HUES48 (cell line): ENCODE results near the gene WDFY4.

Experiments
- H3K27ac ChIP-seq: one replicate; pipeline ENCODE4 v1.7.0; 2013; ENCODE audit warnings: low read depth, low read length, inconsistent platforms
- H3K27me3 ChIP-seq: 2 replicates; pipeline ENCODE4 v1.6.1; 2013; ENCODE audit warnings: mild to moderate bottlenecking, low read length; ENCODE audit not compliant: control insufficient read depth, insufficient read depth
- H3K36me3 ChIP-seq: 2 replicates; pipeline ENCODE4 v1.6.1; 2013; ENCODE audit warnings: low read length; ENCODE audit not compliant: control insufficient read depth, insufficient read depth
- H3K4me1 ChIP-seq: 2 replicates; pipeline ENCODE4 v1.6.1; 2013; ENCODE audit warnings: mild to moderate bottlenecking, low read length; ENCODE audit not compliant: control insufficient read depth, insufficient read depth
- H3K4me3 ChIP-seq: 2 replicates; pipeline ENCODE4 v1.5.1; 2013; ENCODE audit warnings: mild to moderate bottlenecking, low read depth, low read length
- H3K9ac ChIP-seq: 2 replicates; pipeline ENCODE4 v1.6.1; 2013; ENCODE audit warnings: mild to moderate bottlenecking, low read depth, low read length, moderate library complexity
- H3K9me3 ChIP-seq: 2 replicates; pipeline ENCODE4 v1.6.1; 2013; ENCODE audit warnings: low read length; ENCODE audit not compliant: control insufficient read depth, insufficient read depth

The WDFY4 gene

DNA sequence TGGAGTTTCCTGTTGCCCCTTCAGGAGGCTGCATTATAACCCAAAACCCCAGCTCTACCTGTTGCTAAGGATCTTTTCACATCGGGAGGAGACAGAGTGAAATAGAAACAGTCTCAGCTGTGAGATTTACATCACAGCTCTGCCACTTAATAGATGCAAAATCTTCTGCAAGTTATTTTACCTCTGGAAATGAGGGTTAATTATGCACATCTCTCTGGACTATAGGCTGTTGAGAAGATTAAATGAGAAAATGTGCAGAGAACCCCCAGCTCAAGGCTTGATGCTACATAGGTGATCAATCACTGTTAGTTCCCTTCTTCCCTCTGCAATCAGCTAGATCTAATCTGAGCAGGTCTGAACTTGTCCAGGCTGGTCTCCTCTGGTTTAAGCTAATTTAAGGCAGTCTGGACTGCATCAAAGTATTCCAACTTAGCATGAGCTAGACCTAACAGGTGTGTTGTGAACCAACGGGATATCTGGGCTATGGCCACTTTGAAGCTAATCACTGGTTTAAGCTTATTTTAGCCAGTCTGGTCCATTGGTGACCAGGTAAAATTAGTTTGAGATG is 263.9 kb downstream of the WDFY4 start:
- H3K36me3 ChIP-seq = no peaks in the 10 kb centered on the region
- no peak overlapping the region for H3K4me3 ChIP-seq
- H3K4me1 ChIP-seq = no peaks in the 10 kb centered on the region
- H3K9ac ChIP-seq = no peak overlapping the region
- H3K9me3 ChIP-seq = no peaks in the 10 kb centered on the region
- no peak overlapping the region for H3K27ac ChIP-seq
- H3K27me3 ChIP-seq = no peaks in the 10 kb centered on the region

- H3K27me3 ChIP-seq = no peaks in the 10 kb centered on the region
- no peak overlapping the region for H3K27ac ChIP-seq
- H3K9ac ChIP-seq = no peak overlapping the region
- H3K4me3 ChIP-seq = no peak overlapping the region
- H3K36me3 ChIP-seq = no peaks in the 10 kb centered on the region
- no peaks in the 10 kb centered on the region for H3K9me3 ChIP-seq
- no peaks in the 10 kb centered on the region for H3K4me1 ChIP-seq
These were observed 267.0 kb downstream of the WDFY4 start for GRCh38 chr10:48951707-48952106.

GRCh38 chr10:48957361-48958151 is 272.9 kb downstream of the WDFY4 start:
- Histone ChIP-seq H3K27me3 (no peaks in the 10 kb centered on the region), H3K36me3 (no peaks in the 10 kb centered on the region), H3K9ac (no peak overlapping the region)

DNA sequence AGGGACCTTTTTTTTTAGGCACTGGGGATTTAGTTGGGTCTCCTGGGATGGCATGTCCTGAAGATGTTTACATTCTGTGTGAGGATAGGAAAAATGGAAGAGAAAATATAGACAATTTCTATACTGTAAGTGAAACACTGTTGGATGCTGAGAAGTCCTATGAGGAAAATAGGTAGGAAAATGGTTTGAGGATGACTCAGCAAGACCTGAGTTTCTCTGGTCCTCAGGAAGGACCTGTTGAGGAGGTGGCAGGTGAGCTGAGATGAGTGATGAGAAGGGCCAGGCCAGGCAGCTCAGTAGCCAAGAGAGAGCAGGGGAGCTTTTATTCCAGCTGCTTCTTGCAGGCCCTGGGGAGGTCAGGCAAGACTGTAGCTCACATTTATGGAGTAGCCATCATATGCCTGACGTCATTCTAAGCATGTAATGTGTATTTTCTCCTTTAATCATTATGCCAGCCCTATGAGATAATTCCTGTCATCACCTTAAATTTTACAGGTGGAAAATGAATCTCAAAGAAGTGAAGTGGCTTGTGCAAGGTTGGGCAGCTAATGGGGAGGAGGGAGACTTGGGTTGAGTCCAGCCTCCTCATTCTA is 274.0 kb downstream of the WDFY4 start:
- no peak overlapping the region for H3K9ac ChIP-seq
- no peak overlapping the region for H3K27ac ChIP-seq
- H3K9me3 ChIP-seq = no peaks in the 10 kb centered on the region
- no peaks in the 10 kb centered on the region for H3K27me3 ChIP-seq
- no peaks in the 10 kb centered on the region for H3K4me1 ChIP-seq
- H3K4me3 ChIP-seq = no peak overlapping the region
- no peaks in the 10 kb centered on the region for H3K36me3 ChIP-seq

More at GRCh38 chr10:48957361-48958151, 272.9 kb downstream of the WDFY4 start:
- Histone ChIP-seq H3K4me3 (no peak overlapping the region), H3K9me3 (no peaks in the 10 kb centered on the region), H3K27ac (no peak overlapping the region), H3K4me1 (no peaks in the 10 kb centered on the region)

- H3K27me3 ChIP-seq = no peaks in the 10 kb centered on the region
- H3K4me3 ChIP-seq = no peak overlapping the region
- no peaks in the 10 kb centered on the region for H3K36me3 ChIP-seq
- H3K27ac ChIP-seq = no peak overlapping the region
- H3K9ac ChIP-seq = no peak overlapping the region
- H3K4me1 ChIP-seq = no peaks in the 10 kb centered on the region
- no peaks in the 10 kb centered on the region for H3K9me3 ChIP-seq
These were observed 279.4 kb downstream of the WDFY4 start for GRCh38 chr10:48964038-48964437.

DNA sequence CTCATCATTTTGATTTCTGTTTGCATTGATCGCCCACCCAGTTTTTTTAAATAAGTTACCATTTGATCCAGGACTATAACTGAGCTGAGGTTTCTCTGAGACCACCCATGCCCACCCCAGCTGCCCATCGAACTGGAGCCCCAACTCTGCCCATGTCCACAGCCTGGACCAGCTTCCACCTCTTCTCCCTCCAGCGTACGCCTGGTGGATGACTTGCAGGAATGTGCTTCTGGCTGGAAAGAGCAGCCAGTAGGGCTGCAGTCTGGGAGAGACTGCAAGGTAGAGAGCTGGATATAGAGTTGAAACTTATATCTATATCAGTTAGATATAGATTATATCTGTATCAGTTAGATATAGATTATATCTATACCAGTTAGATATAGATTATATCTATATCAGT is 280.8 kb downstream of the WDFY4 start:
- H3K9ac ChIP-seq = no peak overlapping the region
- H3K27ac ChIP-seq = no peak overlapping the region
- H3K36me3 ChIP-seq = no peaks in the 10 kb centered on the region
- no peaks in the 10 kb centered on the region for H3K27me3 ChIP-seq
- no peak overlapping the region for H3K4me3 ChIP-seq
- H3K9me3 ChIP-seq = no peaks in the 10 kb centered on the region
- H3K4me1 ChIP-seq = no peaks in the 10 kb centered on the region

GRCh38 chr10:48968036-48968435 is 283.4 kb downstream of the WDFY4 start:
- H3K4me3 ChIP-seq = no peak overlapping the region
- H3K4me1 ChIP-seq = no peaks in the 10 kb centered on the region
- H3K27me3 ChIP-seq = no peaks in the 10 kb centered on the region
- no peaks in the 10 kb centered on the region for H3K36me3 ChIP-seq
- no peak overlapping the region for H3K27ac ChIP-seq
- H3K9me3 ChIP-seq = no peaks in the 10 kb centered on the region
- H3K9ac ChIP-seq = no peak overlapping the region

GRCh38 chr10:48970046-48970445 is 285.4 kb downstream of the WDFY4 start:
- no peak overlapping the region for H3K9ac ChIP-seq
- H3K36me3 ChIP-seq = no peaks in the 10 kb centered on the region
- H3K4me3 ChIP-seq = no peak overlapping the region

DNA sequence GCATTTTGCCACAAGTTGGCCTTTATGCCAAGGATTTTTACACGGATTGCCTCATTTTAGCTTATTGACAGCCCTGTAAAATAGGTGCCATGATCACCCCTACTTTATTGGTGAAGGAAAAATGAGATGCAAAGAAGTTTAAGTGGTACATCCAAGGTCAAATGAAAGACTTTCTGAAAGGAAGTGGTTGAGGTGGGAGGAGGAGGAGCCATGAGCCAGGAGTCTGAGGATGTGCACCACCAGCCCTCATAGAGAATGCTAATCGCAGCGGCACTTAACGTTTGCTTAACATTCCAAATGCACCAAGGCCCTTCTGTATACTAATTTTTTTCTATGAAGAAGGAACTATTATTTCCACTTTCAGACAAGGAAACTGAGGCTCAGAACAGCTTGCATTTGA is 286.0 kb downstream of the WDFY4 start:
- no peaks in the 10 kb centered on the region for H3K9me3 ChIP-seq
- no peaks in the 10 kb centered on the region for H3K27me3 ChIP-seq
- no peaks in the 10 kb centered on the region for H3K4me1 ChIP-seq
- no peak overlapping the region for H3K9ac ChIP-seq
- H3K27ac ChIP-seq = no peak overlapping the region
- no peak overlapping the region for H3K4me3 ChIP-seq
- H3K36me3 ChIP-seq = no peaks in the 10 kb centered on the region

More at GRCh38 chr10:48970046-48970445, 285.4 kb downstream of the WDFY4 start:
- Histone ChIP-seq H3K4me1 (no peaks in the 10 kb centered on the region), H3K27ac (no peak overlapping the region), H3K27me3 (no peaks in the 10 kb centered on the region), H3K9me3 (no peaks in the 10 kb centered on the region)

GRCh38 chr10:48973065-48973464 is 288.4 kb downstream of the WDFY4 start:
- Histone ChIP-seq H3K27me3 (no peaks in the 10 kb centered on the region), H3K9me3 (no peaks in the 10 kb centered on the region), H3K9ac (no peak overlapping the region), H3K36me3 (no peaks in the 10 kb centered on the region), H3K27ac (no peak overlapping the region), H3K4me3 (no peak overlapping the region), H3K4me1 (no peaks in the 10 kb centered on the region)

DNA sequence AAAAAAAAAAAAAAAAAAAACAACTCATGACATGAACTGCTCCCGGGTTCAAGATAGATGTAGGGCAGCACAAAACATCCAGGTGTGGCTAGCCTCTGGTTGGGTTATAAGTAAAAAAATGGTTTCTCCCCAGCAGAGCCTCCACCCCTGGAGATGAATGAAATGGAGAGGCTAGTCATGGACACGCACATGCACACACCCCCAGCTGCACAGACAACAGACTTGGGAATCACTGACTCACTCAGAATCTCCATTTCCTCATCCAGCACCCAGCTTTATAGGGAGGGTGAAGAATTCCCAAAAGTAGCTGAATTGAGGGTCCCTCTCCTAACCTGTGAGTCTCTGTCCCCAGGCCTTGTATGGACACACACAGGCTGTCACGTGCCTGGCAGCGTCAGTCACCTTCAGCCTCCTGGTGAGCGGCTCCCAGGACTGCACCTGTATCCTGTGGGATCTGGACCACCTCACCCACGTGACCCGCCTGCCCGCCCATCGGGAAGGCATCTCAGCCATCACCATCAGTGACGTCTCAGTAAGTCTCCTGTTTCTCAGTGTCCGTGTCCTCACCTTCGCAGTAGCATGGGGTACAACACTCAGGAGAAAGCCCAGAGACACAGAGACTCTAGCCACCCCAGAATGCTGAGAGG is 290.0 kb downstream of the WDFY4 start:
- Histone ChIP-seq H3K27me3 (no peaks in the 10 kb centered on the region), H3K9ac (no peak overlapping the region), H3K9me3 (no peaks in the 10 kb centered on the region), H3K4me3 (no peak overlapping the region), H3K27ac (no peak overlapping the region), H3K4me1 (no peaks in the 10 kb centered on the region), H3K36me3 (no peaks in the 10 kb centered on the region)
